SK-N-SH (cell line): ENCODE results near the gene ABLIM2. TPM values are rescaled to one million over a fixed set of nuclear protein-coding genes. Genes with fewer than 3 reads are reported as not detected.

Experiments
- CTCF ChIA-PET: fragments of 300-600, 350-600 bp; formaldehyde crosslinking; extraction: SDS; loops from one replicate; lab custom pipeline; 2021; lab: Yijun Ruan, JAX
- POLR2A ChIA-PET: fragments of 350-600 bp; sonication (Branson Sonifier 250); formaldehyde crosslinking; extraction: SDS; loops from one replicate; lab custom pipeline; 2020; ENCODE audit warnings: antibody characterized with exemption, inconsistent platforms; lab: Yijun Ruan, JAX
- DNase-seq: peaks from one replicate; pipeline ENCODE4 v3.0.0; 2012
- H2AFZ ChIP-seq: fragments of 200-600 bp; sonication (generic); 2 replicates; pipeline ENCODE4 v1.8.1; 2016; ENCODE audit warnings: antibody characterized with exemption, mild to moderate bottlenecking, low read depth
- H3F3A ChIP-seq: fragments of 200-600 bp; sonication (generic); replicated peaks from 2 replicates; pipeline ENCODE3; 2016; ENCODE audit warnings: antibody characterized with exemption, mild to moderate bottlenecking; ENCODE audit not compliant: insufficient read depth
- H3K27ac ChIP-seq, 2 experiments: fragments of 200-500 bp in 1 of 2; fragments of 200-600 bp in 1 of 2; sonication (Bioruptor generic) in 1 of 2; sonication (generic), shearing (Covaris generic) in 1 of 2; 2 replicates each; pipeline versions ENCODE4 v1.5.1 to v1.6.1; 2014 to 2016; ENCODE audit warnings: low read depth in 2 of 2, inconsistent platforms in 1 of 2, low read length in 1 of 2, mild to moderate bottlenecking in 1 of 2, mixed read lengths in 1 of 2
- H3K27me3 ChIP-seq: fragments of 200-600 bp; sonication (generic), shearing (Covaris generic); 2 replicates; pipeline ENCODE4 v1.6.1; 2016; ENCODE audit warnings: mixed run types; ENCODE audit not compliant: insufficient read depth
- H3K36me3 ChIP-seq, 2 experiments: fragments of 200-500 bp in 1 of 2; fragments of 200-600 bp in 1 of 2; sonication (Bioruptor generic) in 1 of 2; sonication (generic) in 1 of 2; replicated peaks in 1 of 2; 2 replicates each; pipeline versions ENCODE3 to v1.5.1; 2014 to 2016; ENCODE audit warnings: low read length in 1 of 2, mild to moderate bottlenecking in 1 of 2; ENCODE audit not compliant: insufficient read depth in 2 of 2, control insufficient read depth in 1 of 2
- H3K4me1 ChIP-seq, 2 experiments: fragments of 200-500 bp in 1 of 2; fragments of 200-600 bp in 1 of 2; sonication (Bioruptor generic) in 1 of 2; sonication (generic), shearing (Covaris generic) in 1 of 2; 2 replicates each; pipeline versions ENCODE4 v1.5.1 to v1.6.1; 2014 to 2016; ENCODE audit warnings: low read depth in 1 of 2, low read length in 1 of 2, mixed run types in 1 of 2; ENCODE audit not compliant: insufficient read depth in 2 of 2, control insufficient read depth in 1 of 2
- H3K4me2 ChIP-seq: fragments of 200-600 bp; sonication (generic), shearing (Covaris generic); 2 replicates; pipeline ENCODE4 v1.6.1; 2017; ENCODE audit warnings: mixed run types
- H3K4me3 ChIP-seq, 2 experiments: fragments of 200-500 bp in 1 of 2; fragments of 200-600 bp in 1 of 2; sonication (Bioruptor generic) in 1 of 2; sonication (generic), shearing (Covaris generic) in 1 of 2; 2 replicates each; pipeline versions ENCODE4 v1.5.1 to v1.8.1; 2014 to 2016; ENCODE audit warnings: low read depth in 2 of 2, inconsistent platforms in 1 of 2, low read length in 1 of 2, mild to moderate bottlenecking in 1 of 2, mixed read lengths in 1 of 2, moderate library complexity in 1 of 2
- H3K79me2 ChIP-seq: fragments of 200-600 bp; sonication (generic); 2 replicates; pipeline ENCODE4 v1.8.1; 2017; ENCODE audit warnings: mild to moderate bottlenecking; ENCODE audit not compliant: insufficient read depth
- H3K9ac ChIP-seq: fragments of 200-600 bp; sonication (generic); 2 replicates; pipeline ENCODE4 v1.6.1; 2017; ENCODE audit warnings: mixed run types
- H3K9me2 ChIP-seq: fragments of 200-600 bp; sonication (generic); 2 replicates; pipeline ENCODE4 v1.6.1; 2017; ENCODE audit warnings: mixed run types
- H3K9me3 ChIP-seq: fragments of 200-600 bp; sonication (generic); 2 replicates; pipeline ENCODE4 v1.6.1; 2017; ENCODE audit warnings: mixed run types, mild to moderate bottlenecking, moderate library complexity
- H4K20me1 ChIP-seq: fragments of 200-600 bp; sonication (generic); 2 replicates; pipeline ENCODE4 v1.6.1; 2017; ENCODE audit warnings: mild to moderate bottlenecking, mixed run types; ENCODE audit not compliant: insufficient read depth
- CHD2 ChIP-seq: fragments of 150-350 bp; IDR thresholded peaks from 2 replicates; pipeline ENCODE4 v1.6.1; 2018; ENCODE audit warnings: low read length; ENCODE audit not compliant: partially characterized antibody
- CTCF ChIP-seq: fragments of 200-600 bp; sonication (generic); IDR thresholded peaks from 2 replicates; pipeline ENCODE4 v1.6.1; 2017; ENCODE audit warnings: antibody characterized with exemption, mild to moderate bottlenecking, moderate library complexity
- ELF1 ChIP-seq: IDR thresholded peaks from 2 replicates; pipeline ENCODE4 v1.4.0; 2012
- EP300 ChIP-seq, 2 experiments: IDR thresholded peaks; 2 replicates each; pipeline versions ENCODE4 v1.4.0 to v1.6.1; 2012; ENCODE audit warnings: borderline replicate concordance in 1 of 2, low read depth in 1 of 2, low read length in 1 of 2
- FOSL2 ChIP-seq: IDR thresholded peaks from 2 replicates; pipeline ENCODE4 v1.4.0; 2012; ENCODE audit warnings: low read depth, mild to moderate bottlenecking, moderate library complexity, borderline replicate concordance
- FOXM1 ChIP-seq: IDR thresholded peaks from 2 replicates; pipeline ENCODE4 v1.4.0; 2012; ENCODE audit warnings: low read depth, mild to moderate bottlenecking
- GABPA ChIP-seq: IDR thresholded peaks from 2 replicates; pipeline ENCODE4 v1.4.0; 2012; ENCODE audit warnings: low read depth, mild to moderate bottlenecking
- GATA2 ChIP-seq: sonication (generic); formaldehyde crosslinking; IDR thresholded peaks from 2 replicates; pipeline ENCODE4 v1.5.0; 2020; ENCODE audit warnings: mild to moderate bottlenecking, missing genetic modification reagents
- IRF3 ChIP-seq: fragments of 150-350 bp; IDR thresholded peaks from 2 replicates; pipeline ENCODE4 v1.6.1; 2016; ENCODE audit warnings: mild to moderate bottlenecking, low read depth, low read length
- JUND ChIP-seq: IDR thresholded peaks from 2 replicates; pipeline ENCODE4 v1.4.0; 2012
- MXI1 ChIP-seq: IDR thresholded peaks from 2 replicates; pipeline ENCODE4 v1.6.1; 2012; ENCODE audit warnings: mild to moderate bottlenecking, low read depth, low read length, improper control_type of control experiment
- PBX3 ChIP-seq: IDR thresholded peaks from 2 replicates; pipeline ENCODE4; 2012
- RAD21 ChIP-seq: IDR thresholded peaks from 2 replicates; pipeline ENCODE4 v1.6.1; 2012; ENCODE audit warnings: mild to moderate bottlenecking, low read length
- RCOR1 ChIP-seq: fragments of 150-350 bp; IDR thresholded peaks from 2 replicates; pipeline ENCODE4 v1.6.1; 2017; ENCODE audit warnings: antibody characterized with exemption, low read length
- RFX5 ChIP-seq: IDR thresholded peaks from 2 replicates; pipeline ENCODE4 v1.6.1; 2012; ENCODE audit warnings: mild to moderate bottlenecking, improper control_type of control experiment, low read length
- TAF1 ChIP-seq: IDR thresholded peaks from 2 replicates; pipeline ENCODE4 v1.6.1; 2012; ENCODE audit warnings: low read depth, mild to moderate bottlenecking, low read length, moderate library complexity, borderline replicate concordance
- TCF12 ChIP-seq: IDR thresholded peaks from 2 replicates; pipeline ENCODE4 v1.4.0; 2012
- USF1 ChIP-seq: IDR thresholded peaks from 2 replicates; pipeline ENCODE4 v1.4.0; 2012; ENCODE audit warnings: low read depth, borderline replicate concordance
- USF2 ChIP-seq: fragments of 150-350 bp; IDR thresholded peaks from 2 replicates; pipeline ENCODE4 v1.6.1; 2017; ENCODE audit warnings: antibody characterized with exemption, low read length, low read depth, borderline replicate concordance
- ZBTB33 ChIP-seq: IDR thresholded peaks from 2 replicates; pipeline ENCODE4 v1.4.0; 2012; ENCODE audit warnings: low read depth, borderline replicate concordance
- WGBS: methylation state at CpG from one replicate; pipeline ENCODE4 v1.1.6; 2017; ENCODE audit warnings: low lambda C conversion rate; 5-methylcytosine and 5-hydroxymethylcytosine counted together
- polyA plus RNA-seq, 3 experiments: library from polyadenylated mRNA; depleted of rRNA; stranded (reverse); fragments of >200 nt; gene quantifications; 2 replicates each; pipeline ENCODE4 v1.2.3, GENCODE V29; 2012

The ABLIM2 gene
- polyA plus RNA-seq, 1 of the 3 experiments (the other 2 are of a cell fraction) = 0.53 TPM

GRCh38 chr4:7917669-7918068, 240.9 kb downstream of the ABLIM2 start:
- CTCF ChIA-PET = interaction anchor here (1.2 to 7.4 kb wide), 2 partner anchors 11 to 114 kb away, joined by 3 to 46 read pairs; no protein-coding TSS in a partner anchor
- TF ChIP-seq TAF1 = no peak
- no peak for TF ChIP-seq CTCF
- no peak for TF ChIP-seq PBX3
- TF ChIP-seq EP300 (IDR thresholded peaks at IDR 0.05; ENCODE audit: borderline replicate concordance in 1 of 2, low read depth in 1 of 2, low read length in 1 of 2) = no peak
- TF ChIP-seq RFX5 = no peak
- TF ChIP-seq FOSL2 = no peak
- no peak for TF ChIP-seq GABPA
- TF ChIP-seq JUND = no peak
- no peak for TF ChIP-seq FOXM1
- no peak for TF ChIP-seq TCF12
- TF ChIP-seq RAD21 = no peak
- TF ChIP-seq ZBTB33 = no peak
- no peak for TF ChIP-seq CHD2
- TF ChIP-seq MXI1 = no peak
- TF ChIP-seq GATA2 = no peak
- TF ChIP-seq RCOR1 = no peak
- no peak for TF ChIP-seq USF1
- no peak for TF ChIP-seq USF2
- TF ChIP-seq ELF1 = no peak
- no peak for TF ChIP-seq IRF3
- Histone ChIP-seq H3K9ac (no peak overlapping the region), H4K20me1 (peaks cover 98% of the 10 kb centered on the region), H3K79me2 (peaks cover 91% of the 10 kb centered on the region), H3K9me3 (no peaks in the 10 kb centered on the region), H3K36me3 (peaks cover 6 to 21% of the 10 kb centered on the region in 2 experiments), H3K4me3 (no peak overlapping the region), H3K4me2 (no peak overlapping the region), H2AFZ (no peak overlapping the region), H3K27me3 (no peaks in the 10 kb centered on the region), H3F3A (peaks cover 25% of the 10 kb centered on the region), H3K9me2 (no peaks in the 10 kb centered on the region), H3K27ac (peak overlapping the region; percentile 12 to 16; a peak in 1 of 4 replicates), H3K4me1 (peaks cover 16 to 31% of the 10 kb centered on the region in 2 experiments)
- POLR2A ChIA-PET = no interaction called here
- WGBS = 89% methylated on average over 6 of the region's 6 CpGs
- no peak for DNase-seq
